Erythroblast (primary cell): ENCODE measurements around the gene PBX1.

Experiments
- GATA1 ChIP-seq: IDR thresholded peaks from 2 replicates; pipeline ENCODE4 v1.6.1; 2011; ENCODE audit warnings: low read depth, mild to moderate bottlenecking, control low read depth, low read length, moderate library complexity
- POLR2A ChIP-seq: IDR thresholded peaks from 2 replicates; pipeline ENCODE4 v1.6.1; 2011; ENCODE audit warnings: mild to moderate bottlenecking, low read length

DNA sequence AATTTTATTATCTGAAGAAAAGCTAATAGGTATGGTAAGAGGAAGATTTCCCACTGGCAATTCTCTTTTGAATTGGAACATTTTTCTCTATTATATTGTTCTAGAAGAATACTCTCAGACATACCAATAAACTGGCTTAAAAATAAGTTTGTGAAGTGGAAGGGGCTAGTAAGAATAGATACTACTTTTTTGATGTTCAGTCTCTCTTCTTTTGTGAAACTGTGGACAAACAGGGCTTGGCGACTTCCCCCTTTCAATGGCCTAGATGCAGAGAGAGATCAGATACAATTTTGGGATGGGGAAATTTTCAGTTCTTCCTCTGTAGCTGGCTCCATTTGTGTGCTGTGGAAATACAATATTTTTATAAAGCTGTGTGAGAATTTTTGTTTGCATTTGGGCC is 2.5 kb downstream of the PBX1 start:
- no peak for TF ChIP-seq POLR2A
- TF ChIP-seq GATA1: no peak
